ENCODE measurements around the gene NBL1. TPM values are rescaled to one million over a fixed set of nuclear protein-coding genes. Genes with fewer than 3 reads are reported as not detected.

The NBL1 gene
- total RNA-seq, 1 experiment from 2014 or later, result 26.2 TPM

GRCh38 chr1:19656780-19657466 is 12.8 kb downstream of the NBL1 start:
- in situ Hi-C loops (cut with HindIII; ENCODE audit: low sequenced_read_pairs), result no loop called here
- DNase-seq (ENCODE audit: low spot score), result no peak

GRCh38 chr1:19657511-19657910 is 13.4 kb downstream of the NBL1 start:
- in situ Hi-C loops (cut with HindIII; ENCODE audit: low sequenced_read_pairs), result no loop called here

GRCh38 chr1:19658186-19658585 is 14.1 kb downstream of the NBL1 start:
- in situ Hi-C loops (cut with HindIII; ENCODE audit: low sequenced_read_pairs), result no loop called here
- no peak for DNase-seq (ENCODE audit: low spot score)

More at GRCh38 chr1:19657511-19657910, 13.4 kb downstream of the NBL1 start:
- DNase-seq (ENCODE audit: low spot score), result no peak

- peak; percentile 47 for DNase-seq (ENCODE audit: low spot score)
- in situ Hi-C loops (cut with HindIII; ENCODE audit: low sequenced_read_pairs), result no loop called here
These were observed 17.7 kb downstream of the NBL1 start for GRCh38 chr1:19661721-19662228.

GRCh38 chr1:19662313-19662712 is 18.2 kb downstream of the NBL1 start:
- in situ Hi-C loops (cut with HindIII; ENCODE audit: low sequenced_read_pairs), result no loop called here
- DNase-seq (ENCODE audit: low spot score), result no peak

- in situ Hi-C loops (cut with HindIII; ENCODE audit: low sequenced_read_pairs), result no loop called here
These were observed 20.5 kb downstream of the NBL1 start, which contains the start of gene HTR6 for GRCh38 chr1:19664453-19665185. Gene HTR6 (plus strand): TSS chr1:19664875. CDS start chr1:19665754, 879 bp downstream.

GRCh38 chr1:19665186-19665495 is 21.0 kb downstream of the NBL1 start:
- no peak for DNase-seq (ENCODE audit: low spot score)

More at GRCh38 chr1:19664453-19665185, 20.5 kb downstream of the NBL1 start, which contains the start of gene HTR6:
- DNase-seq (ENCODE audit: low spot score), result no peak

GRCh38 chr1:19665496-19666465 is 21.7 kb downstream of the NBL1 start:
- DNase-seq (ENCODE audit: low spot score), result no peak

More at GRCh38 chr1:19665186-19665495, 21.0 kb downstream of the NBL1 start:
- in situ Hi-C loops (cut with HindIII; ENCODE audit: low sequenced_read_pairs), result no loop called here

GRCh38 chr1:19668888-19669287 is 24.8 kb downstream of the NBL1 start:
- DNase-seq (ENCODE audit: low spot score), result no peak
- in situ Hi-C loops (cut with HindIII; ENCODE audit: low sequenced_read_pairs), result no loop called here

More at GRCh38 chr1:19665496-19666465, 21.7 kb downstream of the NBL1 start:
- in situ Hi-C loops (cut with HindIII; ENCODE audit: low sequenced_read_pairs), result no loop called here

- in situ Hi-C loops (cut with HindIII; ENCODE audit: low sequenced_read_pairs), result no loop called here
- no peak for DNase-seq (ENCODE audit: low spot score)
These were observed 26.7 kb downstream of the NBL1 start for GRCh38 chr1:19670787-19671186.

GRCh38 chr1:19672237-19672636 is 28.1 kb downstream of the NBL1 start:
- in situ Hi-C loops (cut with HindIII; ENCODE audit: low sequenced_read_pairs), result no loop called here
- no peak for DNase-seq (ENCODE audit: low spot score)

- in situ Hi-C loops (cut with HindIII; ENCODE audit: low sequenced_read_pairs), result no loop called here
- no peak for DNase-seq (ENCODE audit: low spot score)
These were observed 31.7 kb downstream of the NBL1 start for GRCh38 chr1:19675797-19676196.

GRCh38 chr1:19676438-19676922 is 32.4 kb downstream of the NBL1 start:
- no peak for DNase-seq (ENCODE audit: low spot score)
- in situ Hi-C loops (cut with HindIII; ENCODE audit: low sequenced_read_pairs), result no loop called here

GRCh38 chr1:19678493-19678892 is 34.4 kb downstream of the NBL1 start:
- in situ Hi-C loops (cut with HindIII; ENCODE audit: low sequenced_read_pairs), result no loop called here
- DNase-seq (ENCODE audit: low spot score), result no peak

GRCh38 chr1:19678931-19679453 is 34.9 kb downstream of the NBL1 start:
- in situ Hi-C loops (cut with HindIII; ENCODE audit: low sequenced_read_pairs), result no loop called here

GRCh38 chr1:19679691-19680090 is 35.6 kb downstream of the NBL1 start:
- in situ Hi-C loops (cut with HindIII; ENCODE audit: low sequenced_read_pairs), result no loop called here
- DNase-seq (ENCODE audit: low spot score), result no peak

More at GRCh38 chr1:19678931-19679453, 34.9 kb downstream of the NBL1 start:
- DNase-seq (ENCODE audit: low spot score), result no peak

GRCh38 chr1:19680644-19681043 is 36.5 kb downstream of the NBL1 start:
- in situ Hi-C loops (cut with HindIII; ENCODE audit: low sequenced_read_pairs), result no loop called here

GRCh38 chr1:19682257-19682656 is 38.1 kb downstream of the NBL1 start:
- no peak for DNase-seq (ENCODE audit: low spot score)
- in situ Hi-C loops (cut with HindIII; ENCODE audit: low sequenced_read_pairs), result no loop called here

More at GRCh38 chr1:19680644-19681043, 36.5 kb downstream of the NBL1 start:
- no peak for DNase-seq (ENCODE audit: low spot score)

GRCh38 chr1:19682901-19683300 is 38.8 kb downstream of the NBL1 start:
- in situ Hi-C loops (cut with HindIII; ENCODE audit: low sequenced_read_pairs), result no loop called here
- no peak for DNase-seq (ENCODE audit: low spot score)

Measured in G401 (cell line).